ENCODE measurements around the gene FBXO11.

DNA sequence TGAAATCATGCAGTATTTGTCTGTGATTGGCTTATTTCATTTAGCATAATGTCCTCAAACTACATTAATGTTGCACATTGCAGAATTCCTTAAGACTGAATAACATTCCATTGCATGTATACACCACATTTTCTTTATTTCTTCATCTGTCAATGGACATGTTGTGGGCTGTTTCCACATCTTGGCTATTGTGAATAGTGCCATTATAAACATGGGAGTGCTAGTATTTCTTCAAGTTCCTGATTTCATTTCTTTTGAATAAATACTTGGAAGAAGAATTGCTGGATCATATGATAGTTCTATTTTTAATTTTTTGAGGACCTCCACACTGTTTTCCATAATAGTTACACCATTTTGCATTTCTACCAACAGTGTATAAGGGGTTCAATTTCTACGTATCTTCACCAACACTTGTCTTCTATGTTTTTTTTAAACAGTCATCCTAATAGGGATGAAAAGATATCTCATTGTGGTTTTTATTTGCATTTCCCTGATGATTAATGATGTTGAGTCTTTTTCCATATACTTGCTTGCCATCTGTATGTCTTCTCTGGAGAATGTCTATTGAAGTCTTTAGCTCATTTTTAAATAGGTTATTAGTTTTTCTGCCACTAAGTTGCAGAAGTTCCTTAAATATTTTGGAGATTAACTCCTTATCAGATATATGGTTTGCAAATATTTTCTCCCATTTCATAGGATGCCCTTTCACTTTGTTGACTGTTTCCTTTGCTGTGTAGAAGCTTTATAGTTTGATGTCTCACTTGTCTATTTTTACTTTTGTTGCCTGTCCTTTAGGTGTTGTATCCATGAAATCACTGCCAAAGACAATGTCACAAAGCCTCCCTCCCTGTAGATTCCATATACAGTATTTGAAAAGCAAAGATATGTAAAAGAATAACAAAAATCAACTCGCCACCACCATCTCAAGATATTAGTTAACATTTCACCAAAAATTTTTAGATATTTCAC lies 14.6 kb downstream of the FBXO11 start:
- no peak for TF ChIP-seq SMC3 (IDR thresholded peaks at IDR 0.05; ENCODE audit: low read depth, low read length)
- TF ChIP-seq CTCF (conservative IDR thresholded peaks at IDR 0.05; ENCODE audit: low read depth, low read length): no peak
